MG63 (cell line): ENCODE measurements around the gene SCRN2. TPM values are rescaled to one million over a fixed set of nuclear protein-coding genes. Genes with fewer than 3 reads are reported as not detected.

ENCODE experiments used
- DNase-seq: peaks from one replicate; pipeline ENCODE4 v3.0.0-alpha.2; 2020
- H3K27me3 ChIP-seq: fragments of 250-450 bp; sonication (Bioruptor Pico); 2 replicates; pipeline ENCODE4 v1.5.1; 2020; ENCODE audit warnings: mild to moderate bottlenecking, moderate library complexity
- H3K36me3 ChIP-seq: fragments of 250-450 bp; sonication (Bioruptor Pico); 2 replicates; pipeline ENCODE4 v1.5.1; 2020; ENCODE audit warnings: mild to moderate bottlenecking, moderate library complexity
- H3K4me3 ChIP-seq: fragments of 250-450 bp; sonication (Bioruptor Pico); 2 replicates; pipeline ENCODE4 v1.5.1; 2020; ENCODE audit warnings: mild to moderate bottlenecking, moderate library complexity
- H3K9me3 ChIP-seq: fragments of 250-450 bp; sonication (Bioruptor Pico); 2 replicates; pipeline ENCODE4 v1.5.1; 2020; ENCODE audit warnings: mild to moderate bottlenecking, moderate library complexity
- total RNA-seq: library from RNA; depleted of rRNA; stranded (reverse); fragments of >200 nt; shearing (Covaris generic); gene quantifications from 2 replicates; pipeline ENCODE4 v1.2.3, GENCODE V29; 2014; ENCODE audit warnings: low replicate concordance

SCRN2 gene
- total RNA-seq, 1 experiment from 2014 or later = 45.0 TPM

- no peaks in the 10 kb centered on the region for H3K27me3 ChIP-seq
- no peak for DNase-seq
- no peaks in the 10 kb centered on the region for H3K36me3 ChIP-seq
- no peak overlapping the region for H3K4me3 ChIP-seq
- H3K9me3 ChIP-seq = no peaks in the 10 kb centered on the region
Observed at GRCh38 chr17:47875011-47875985, 34.2 kb upstream of the SCRN2 start.

DNA sequence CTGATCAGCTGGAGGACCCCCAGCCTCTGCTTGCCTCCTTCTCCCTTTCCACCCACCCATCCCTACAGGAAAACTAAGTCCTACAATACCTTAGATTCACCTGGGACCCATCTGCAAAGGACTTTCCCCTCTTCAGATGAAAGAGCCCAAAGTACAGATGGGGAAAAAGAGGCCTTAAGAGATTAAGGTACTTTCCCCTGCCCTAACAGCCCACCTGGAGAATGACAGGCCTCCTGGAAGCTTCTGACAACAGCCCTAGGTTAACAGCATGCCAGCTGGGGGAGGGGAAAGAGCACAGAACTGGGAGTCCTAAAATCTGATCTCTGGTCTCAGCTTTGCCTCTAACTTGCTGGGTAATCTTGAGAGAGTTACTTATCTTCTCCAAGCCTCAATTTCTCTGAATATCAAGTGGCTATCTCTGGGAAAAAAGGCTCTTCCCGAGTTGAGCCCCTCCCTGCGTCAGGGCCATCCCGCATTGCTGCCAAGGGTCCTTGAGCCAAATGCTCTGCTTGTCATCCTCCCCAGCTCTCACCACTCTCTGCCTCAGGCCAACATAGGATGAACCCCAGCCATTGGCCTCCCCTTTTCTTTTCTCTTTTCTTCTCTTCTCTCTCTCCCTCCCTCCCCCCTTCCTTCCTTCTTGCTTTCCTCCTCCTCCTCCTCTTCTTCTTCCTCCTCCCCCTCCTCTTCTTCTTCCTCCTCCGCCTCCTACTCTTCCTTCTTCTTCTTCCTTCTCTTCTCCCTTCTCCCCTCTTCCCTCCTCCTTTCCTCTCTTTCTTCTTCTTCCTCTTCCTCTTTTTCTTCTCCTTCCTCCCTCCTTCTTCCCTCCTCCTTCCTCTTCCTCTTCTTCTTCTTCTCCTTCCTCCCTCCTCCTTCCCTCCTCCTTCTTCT is 32.4 kb upstream of the SCRN2 start:
- Histone ChIP-seq H3K36me3 (no peaks in the 10 kb centered on the region), H3K27me3 (no peaks in the 10 kb centered on the region), H3K9me3 (no peaks in the 10 kb centered on the region), H3K4me3 (no peak overlapping the region)
- DNase-seq = no peak

- Histone ChIP-seq H3K36me3 (no peaks in the 10 kb centered on the region), H3K9me3 (no peaks in the 10 kb centered on the region), H3K27me3 (no peaks in the 10 kb centered on the region), H3K4me3 (no peak overlapping the region)
- DNase-seq = no peak
Observed at GRCh38 chr17:47872651-47873161, 31.6 kb upstream of the SCRN2 start.

DNA sequence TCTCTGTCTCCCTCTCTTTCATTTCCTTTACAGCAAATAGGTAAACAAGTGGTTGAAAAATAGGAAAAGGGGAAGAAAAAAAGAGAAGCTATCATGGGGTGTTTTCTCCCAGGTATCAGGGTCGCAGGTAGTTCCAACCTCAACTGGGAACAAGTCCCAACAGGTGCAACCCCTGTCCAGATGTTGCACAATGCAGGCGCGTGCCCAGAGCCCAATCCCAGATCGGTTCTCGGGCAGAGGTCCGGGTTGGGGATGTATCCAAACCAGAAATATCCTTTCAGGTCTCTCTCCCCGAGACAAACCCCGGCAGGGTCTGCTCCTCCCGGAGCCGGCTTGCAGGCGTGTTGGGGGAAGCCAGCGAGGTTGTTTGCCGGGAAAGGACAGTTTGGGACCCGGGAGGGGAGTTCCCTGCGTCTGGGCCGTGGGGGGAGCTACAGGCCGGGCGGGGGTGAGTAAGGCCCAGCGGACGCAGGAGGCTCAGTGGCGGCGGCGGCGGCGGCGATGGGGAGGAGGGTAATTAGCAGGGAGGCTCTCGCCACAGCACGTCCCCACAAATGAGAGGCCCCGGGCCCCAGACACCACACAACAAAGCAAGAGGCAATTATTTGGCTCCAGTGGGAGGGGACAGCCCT is 31.1 kb upstream of the SCRN2 start:
- H3K9me3 ChIP-seq = no peaks in the 10 kb centered on the region
- H3K27me3 ChIP-seq = no peaks in the 10 kb centered on the region
- no peak for DNase-seq
- no peaks in the 10 kb centered on the region for H3K36me3 ChIP-seq
- no peak overlapping the region for H3K4me3 ChIP-seq

DNA sequence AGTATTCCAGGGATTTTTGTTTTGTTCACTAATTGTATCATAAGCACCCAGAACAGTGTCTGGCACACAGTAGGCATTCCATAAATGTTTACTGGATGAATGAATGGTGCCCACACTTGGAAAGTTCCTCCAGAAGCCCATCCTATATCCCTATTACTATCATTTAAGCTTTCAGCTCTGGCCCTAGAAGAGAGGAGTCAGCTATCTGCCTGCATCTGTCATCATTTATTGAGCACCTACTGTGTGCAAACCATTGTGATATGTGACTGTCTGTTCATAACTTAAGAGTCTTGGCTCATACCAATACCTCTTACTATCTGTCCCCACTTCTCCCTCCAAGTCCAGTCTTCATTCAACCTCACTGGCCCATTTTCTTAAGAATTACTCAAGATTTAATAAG is 30.0 kb upstream of the SCRN2 start:
- H3K27me3 ChIP-seq = no peaks in the 10 kb centered on the region
- no peak overlapping the region for H3K4me3 ChIP-seq
- H3K9me3 ChIP-seq = no peaks in the 10 kb centered on the region
- DNase-seq = no peak
- H3K36me3 ChIP-seq = no peaks in the 10 kb centered on the region

DNA sequence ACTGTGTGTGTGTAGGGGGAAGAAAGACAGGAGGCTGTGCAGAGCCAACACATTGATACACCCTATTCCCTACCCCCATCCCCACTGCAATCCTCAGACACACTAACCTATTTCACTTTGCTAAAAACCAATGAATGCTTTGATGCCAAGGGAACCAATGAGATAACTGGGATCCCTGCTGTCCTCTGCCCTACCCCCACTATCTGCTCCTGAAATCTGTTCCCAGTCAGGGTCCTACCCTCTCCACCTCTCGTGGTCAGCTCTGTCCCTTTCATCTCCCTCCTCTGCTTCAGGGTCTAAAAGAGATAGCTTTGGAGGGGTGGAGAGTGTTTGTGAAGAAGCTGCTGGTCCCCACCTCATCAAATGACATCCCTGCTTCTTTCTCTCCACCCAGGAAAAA is 29.0 kb upstream of the SCRN2 start:
- no peak for DNase-seq
- no peaks in the 10 kb centered on the region for H3K9me3 ChIP-seq
- H3K4me3 ChIP-seq = no peak overlapping the region
- no peaks in the 10 kb centered on the region for H3K27me3 ChIP-seq
- H3K36me3 ChIP-seq = no peaks in the 10 kb centered on the region

DNA sequence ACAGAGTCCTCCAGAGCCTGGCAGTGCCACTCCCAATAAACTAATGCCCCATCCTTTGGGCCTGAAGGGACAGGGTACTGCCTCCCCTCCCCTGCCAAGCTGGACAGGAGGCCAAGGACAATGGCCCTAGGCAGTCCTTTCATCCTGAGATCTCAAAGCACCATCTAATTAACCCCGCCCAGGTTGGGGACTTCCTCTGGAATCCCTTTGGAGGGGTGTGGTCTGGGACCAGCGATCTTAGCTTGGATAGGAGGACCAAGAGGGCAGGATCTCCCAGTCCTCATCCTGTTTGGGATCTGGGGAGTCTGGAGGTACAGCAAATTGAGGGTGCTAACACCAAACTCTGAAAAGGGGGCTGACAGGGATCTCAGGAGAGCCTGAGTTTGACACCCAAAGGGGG is 28.0 kb upstream of the SCRN2 start:
- no peak for DNase-seq
- Histone ChIP-seq H3K4me3 (no peak overlapping the region), H3K36me3 (no peaks in the 10 kb centered on the region), H3K27me3 (no peaks in the 10 kb centered on the region), H3K9me3 (no peaks in the 10 kb centered on the region)

DNA sequence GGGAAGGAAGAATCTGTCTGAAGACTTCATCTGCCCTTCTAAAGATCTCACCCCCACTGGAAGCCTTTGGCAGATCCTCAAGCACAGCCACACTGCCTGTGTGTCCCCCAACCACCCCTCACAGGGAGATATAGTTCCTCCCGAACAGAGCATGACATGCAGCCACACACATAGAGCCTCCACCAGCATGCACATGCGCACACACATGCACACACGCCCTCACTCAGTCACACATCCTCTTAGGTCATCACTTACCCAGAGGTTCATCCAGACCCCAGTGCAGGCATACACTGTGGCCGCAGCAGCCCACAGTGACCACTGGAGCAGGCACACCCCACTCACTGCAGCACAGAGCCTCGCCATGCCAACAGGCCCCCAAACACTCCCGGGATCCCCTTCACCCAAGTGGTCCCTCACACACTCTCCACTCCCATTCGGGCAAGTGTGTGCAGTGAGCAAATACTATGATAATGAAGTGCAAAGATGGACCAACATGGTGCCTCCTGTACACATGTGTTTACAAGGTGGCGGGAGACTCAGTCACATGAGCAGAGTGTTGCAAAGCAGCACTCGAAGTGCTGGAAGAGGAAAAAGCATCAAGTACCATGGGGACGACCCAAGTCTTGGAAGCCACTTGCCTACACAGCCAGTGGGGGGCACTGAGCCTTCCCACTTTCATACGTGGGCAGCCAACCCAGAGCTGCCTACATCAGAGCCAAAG is 26.9 kb upstream of the SCRN2 start:
- H3K4me3 ChIP-seq = no peak overlapping the region
- peaks cover 3% of the 10 kb centered on the region for H3K9me3 ChIP-seq
- no peak for DNase-seq
- H3K27me3 ChIP-seq = no peaks in the 10 kb centered on the region
- no peaks in the 10 kb centered on the region for H3K36me3 ChIP-seq

DNA sequence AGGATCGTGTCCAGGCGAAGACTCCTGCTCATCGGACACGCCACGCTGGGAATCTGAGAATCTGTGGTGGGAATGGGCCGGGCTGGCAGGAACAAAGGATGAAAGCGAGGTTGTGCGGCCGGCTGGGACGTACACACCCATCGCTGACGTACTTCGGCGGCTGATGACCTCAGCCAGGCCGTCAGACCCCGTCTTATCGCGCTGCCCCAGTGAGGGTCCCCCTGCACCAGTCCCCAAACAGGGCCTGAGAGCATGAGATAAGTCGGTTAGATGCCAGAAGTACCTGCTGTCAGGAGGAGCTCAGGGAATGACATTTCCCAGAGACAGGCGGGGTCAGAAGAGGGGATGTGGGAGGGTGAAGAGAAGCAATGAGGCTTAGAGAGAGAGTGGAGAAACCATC is 25.9 kb upstream of the SCRN2 start:
- H3K27me3 ChIP-seq = no peaks in the 10 kb centered on the region
- peaks cover 3% of the 10 kb centered on the region for H3K9me3 ChIP-seq
- no peak overlapping the region for H3K4me3 ChIP-seq
- H3K36me3 ChIP-seq = no peaks in the 10 kb centered on the region
- no peak for DNase-seq

GRCh38 chr17:47864791-47865216 is 23.7 kb upstream of the SCRN2 start:
- no peak overlapping the region for H3K4me3 ChIP-seq
- no peaks in the 10 kb centered on the region for H3K27me3 ChIP-seq
- peak; percentile 23 for DNase-seq
- no peaks in the 10 kb centered on the region for H3K36me3 ChIP-seq
- peaks cover 3% of the 10 kb centered on the region for H3K9me3 ChIP-seq

DNA sequence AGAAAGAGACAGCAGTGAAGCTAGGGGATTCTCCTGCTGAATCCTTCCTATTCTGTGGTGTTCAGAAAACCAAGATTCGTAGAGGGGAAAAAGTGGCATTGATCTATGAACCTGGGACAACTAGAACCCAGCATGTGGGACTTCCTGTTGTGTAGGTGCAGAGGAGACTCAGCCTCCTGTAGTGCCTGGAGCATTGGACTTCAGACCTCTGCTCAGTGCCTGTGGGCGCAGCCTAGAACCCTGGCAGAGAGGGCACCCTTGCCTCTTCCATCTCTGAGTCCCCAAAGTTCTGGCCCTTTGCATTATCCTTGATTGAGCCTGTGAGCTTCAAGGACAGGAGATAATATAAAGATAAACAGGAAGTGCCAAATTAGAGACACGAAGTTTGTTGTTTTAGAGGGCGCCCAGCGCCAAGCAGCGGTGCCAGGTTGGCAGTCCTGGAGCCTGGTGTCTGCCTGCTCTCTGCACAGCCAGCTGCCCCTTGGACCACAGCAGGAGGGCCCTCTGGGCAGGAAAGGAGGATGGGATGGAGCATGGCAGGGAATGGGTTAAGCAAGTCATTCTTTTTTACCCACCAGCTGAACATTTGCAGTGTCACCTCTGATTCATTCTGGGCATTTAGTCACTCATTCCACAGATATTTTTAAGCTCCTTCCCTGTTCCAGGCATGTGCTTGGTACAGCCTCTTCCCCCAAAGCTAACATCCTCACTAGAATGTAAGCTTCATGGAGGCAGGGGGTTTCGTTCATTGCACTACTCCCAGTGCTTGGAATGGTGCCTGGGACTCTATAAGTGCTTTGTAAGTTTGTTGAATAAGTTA is 21.8 kb upstream of the SCRN2 start:
- H3K27me3 ChIP-seq = no peaks in the 10 kb centered on the region
- H3K4me3 ChIP-seq = no peak overlapping the region
- H3K9me3 ChIP-seq = peaks cover 3% of the 10 kb centered on the region
- peak; percentile 89 for DNase-seq
- no peaks in the 10 kb centered on the region for H3K36me3 ChIP-seq

DNA sequence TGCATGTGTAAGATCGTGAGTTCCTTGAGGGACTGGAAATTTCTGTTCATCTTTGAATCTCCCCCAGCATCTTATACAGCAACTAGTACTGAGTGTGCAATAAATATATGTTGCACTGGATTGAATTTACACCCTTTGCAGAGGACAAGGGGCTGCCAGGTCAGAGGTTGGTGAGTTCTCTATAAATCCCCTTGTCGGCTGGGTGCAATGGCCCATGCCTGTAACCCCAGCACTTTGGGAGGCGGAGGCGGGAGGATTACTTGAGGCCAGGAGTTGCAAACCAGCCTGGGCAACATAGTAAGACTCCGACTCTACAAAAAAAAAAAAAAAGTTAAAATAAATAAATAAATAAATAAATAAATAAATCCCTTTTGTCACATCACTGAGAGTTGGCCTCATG is 19.3 kb upstream of the SCRN2 start:
- H3K4me3 ChIP-seq = no peak overlapping the region
- no peak for DNase-seq
- H3K36me3 ChIP-seq = no peaks in the 10 kb centered on the region
- peaks cover 3% of the 10 kb centered on the region for H3K9me3 ChIP-seq
- H3K27me3 ChIP-seq = no peaks in the 10 kb centered on the region

DNA sequence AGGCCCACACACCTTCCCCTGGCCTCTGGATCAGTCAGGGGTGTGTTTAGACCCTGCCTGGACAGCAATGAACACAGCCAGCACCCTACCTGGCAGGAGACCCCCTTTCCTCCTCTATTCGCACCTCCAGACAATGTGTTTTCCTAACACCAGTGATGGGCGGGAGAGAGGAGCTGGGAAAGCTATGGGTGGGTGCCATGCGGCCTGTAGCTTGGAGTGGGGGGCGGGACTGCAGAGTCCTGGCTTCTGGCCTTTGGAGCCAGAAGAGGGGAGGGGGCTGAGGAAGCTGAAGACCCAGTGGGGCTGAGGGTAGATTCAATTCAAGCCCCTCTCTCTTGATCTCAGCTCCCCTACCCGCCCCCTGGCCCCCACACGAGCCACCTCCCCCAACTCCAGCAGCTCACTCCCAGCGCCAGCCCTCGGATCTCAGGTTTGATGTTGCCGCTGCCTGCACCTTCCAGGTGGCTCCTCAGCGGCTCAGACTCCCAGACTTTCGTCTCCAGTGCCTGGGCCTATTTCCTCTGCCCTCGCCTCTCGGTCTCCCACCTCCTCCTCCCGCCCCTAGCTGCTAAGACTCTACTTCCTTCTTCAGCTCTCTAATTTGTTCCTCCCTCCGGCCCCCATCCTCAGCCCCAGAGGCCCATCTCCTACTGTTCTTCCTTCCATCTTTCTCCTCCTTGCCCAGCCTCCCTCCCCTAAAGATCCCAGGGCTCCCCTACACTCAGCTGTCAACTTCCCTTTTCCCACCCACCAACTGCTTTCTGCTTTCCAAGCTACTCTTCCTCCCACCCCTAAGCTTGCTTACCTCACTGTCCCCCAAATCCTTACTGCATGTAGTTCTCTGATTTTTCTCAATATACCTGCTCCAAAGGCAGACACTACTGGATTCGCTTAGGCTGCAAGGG is 16.7 kb upstream of the SCRN2 start:
- no peak for DNase-seq
- Histone ChIP-seq H3K9me3 (no peaks in the 10 kb centered on the region), H3K27me3 (peaks cover 16% of the 10 kb centered on the region), H3K36me3 (no peaks in the 10 kb centered on the region), H3K4me3 (no peak overlapping the region)

GRCh38 chr17:47856830-47857229 is 15.8 kb upstream of the SCRN2 start:
- H3K9me3 ChIP-seq = no peaks in the 10 kb centered on the region
- no peak for DNase-seq
- H3K27me3 ChIP-seq = peaks cover 22% of the 10 kb centered on the region
- no peaks in the 10 kb centered on the region for H3K36me3 ChIP-seq
- no peak overlapping the region for H3K4me3 ChIP-seq

- Histone ChIP-seq H3K4me3 (no peak overlapping the region), H3K9me3 (no peaks in the 10 kb centered on the region), H3K27me3 (peaks cover 22% of the 10 kb centered on the region), H3K36me3 (no peaks in the 10 kb centered on the region)
- no peak for DNase-seq
Observed at GRCh38 chr17:47855737-47856136, 14.7 kb upstream of the SCRN2 start.
